ENCODE measurements around the gene CD27.

Gene CD27

GRCh38 chr12:6434205-6435140 is 10.3 kb upstream of the CD27 start:
- no peak for DNase-seq

- DNase-seq: no peak
Measured at GRCh38 chr12:6435961-6436715, 8.6 kb upstream of the CD27 start.

GRCh38 chr12:6437586-6437985 is 7.2 kb upstream of the CD27 start:
- DNase-seq: no peak

GRCh38 chr12:6438345-6438744 is 6.4 kb upstream of the CD27 start:
- DNase-seq: no peak

GRCh38 chr12:6440391-6440790 is 4.4 kb upstream of the CD27 start:
- DNase-seq: no peak

GRCh38 chr12:6442836-6443235 is 1.9 kb upstream of the CD27 start:
- no peak for DNase-seq

- no peak for DNase-seq
Measured at GRCh38 chr12:6443361-6443983, 1.3 kb upstream of the CD27 start.

GRCh38 chr12:6444031-6444430 is 724 bp upstream of the CD27 start:
- DNase-seq: no peak

GRCh38 chr12:6450091-6450868 is 5.5 kb downstream of the CD27 start:
- DNase-seq: no peak

- DNase-seq: no peak
Measured at GRCh38 chr12:6450869-6451347, 6.2 kb downstream of the CD27 start.

- peak; percentile 89 for DNase-seq
Measured at GRCh38 chr12:6451348-6452244, 6.8 kb downstream of the CD27 start, which contains the start of gene TAPBPL. TAPBPL (plus strand) TSS chr12:6452042; CDS start chr12:6452249, 207 bp downstream.

GRCh38 chr12:6452245-6452943 is 7.6 kb downstream of the CD27 start:
- no peak for DNase-seq

GRCh38 chr12:6452944-6453630 is 8.3 kb downstream of the CD27 start:
- DNase-seq: no peak

GRCh38 chr12:6457220-6457945 is 12.6 kb downstream of the CD27 start:
- no peak for DNase-seq

GRCh38 chr12:6458281-6459003 is 13.7 kb downstream of the CD27 start:
- DNase-seq: no peak

- no peak for DNase-seq
Measured at GRCh38 chr12:6459004-6459337, 14.2 kb downstream of the CD27 start.

- DNase-seq: no peak
Measured at GRCh38 chr12:6460751-6461371, 16.1 kb downstream of the CD27 start.
